ENCODE measurements around the gene LYPD5. TPM values are rescaled to one million over a fixed set of nuclear protein-coding genes. Genes with fewer than 3 reads are reported as not detected.

LYPD5 gene
- total RNA-seq, 4 donors from 2014 or later = 0.51 to 1.9 (median 0.88) TPM

DNA sequence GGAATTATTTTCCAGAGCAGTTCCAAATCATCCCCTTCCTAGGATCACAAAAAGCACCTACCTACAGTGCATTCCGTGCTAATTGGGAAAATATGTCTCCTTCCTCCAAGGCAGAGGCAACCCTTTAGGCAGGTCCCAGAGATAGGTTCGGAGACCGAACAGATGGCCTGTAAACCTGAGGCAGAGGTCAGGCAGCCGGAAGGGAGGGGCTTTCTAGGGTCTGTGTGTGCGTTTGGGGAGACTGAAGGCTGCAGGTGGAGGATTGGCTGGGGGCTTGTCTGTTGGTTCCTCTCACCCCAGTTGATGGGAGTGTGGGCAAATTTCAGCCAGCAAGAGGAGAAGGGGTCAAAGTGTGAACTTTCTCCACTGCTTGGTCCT is 28.5 kb downstream of the LYPD5 start:
- TF ChIP-seq, protein P1, sequence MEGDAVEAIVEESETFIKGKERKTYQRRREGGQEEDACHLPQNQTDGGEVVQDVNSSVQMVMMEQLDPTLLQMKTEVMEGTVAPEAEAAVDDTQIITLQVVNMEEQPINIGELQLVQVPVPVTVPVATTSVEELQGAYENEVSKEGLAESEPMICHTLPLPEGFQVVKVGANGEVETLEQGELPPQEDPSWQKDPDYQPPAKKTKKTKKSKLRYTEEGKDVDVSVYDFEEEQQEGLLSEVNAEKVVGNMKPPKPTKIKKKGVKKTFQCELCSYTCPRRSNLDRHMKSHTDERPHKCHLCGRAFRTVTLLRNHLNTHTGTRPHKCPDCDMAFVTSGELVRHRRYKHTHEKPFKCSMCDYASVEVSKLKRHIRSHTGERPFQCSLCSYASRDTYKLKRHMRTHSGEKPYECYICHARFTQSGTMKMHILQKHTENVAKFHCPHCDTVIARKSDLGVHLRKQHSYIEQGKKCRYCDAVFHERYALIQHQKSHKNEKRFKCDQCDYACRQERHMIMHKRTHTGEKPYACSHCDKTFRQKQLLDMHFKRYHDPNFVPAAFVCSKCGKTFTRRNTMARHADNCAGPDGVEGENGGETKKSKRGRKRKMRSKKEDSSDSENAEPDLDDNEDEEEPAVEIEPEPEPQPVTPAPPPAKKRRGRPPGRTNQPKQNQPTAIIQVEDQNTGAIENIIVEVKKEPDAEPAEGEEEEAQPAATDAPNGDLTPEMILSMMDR (IDR thresholded peaks at IDR 0.05) = no peak
- TF ChIP-seq POLR2A (IDR thresholded peaks at IDR 0.05) = no peak
- H3K4me3 ChIP-seq = no peak overlapping the region
- H3K27me3 ChIP-seq = no peaks in the 10 kb centered on the region
- intact Hi-C loops (cut with DNase I; ENCODE audit: low total_unique reads) = no loop called here
- H3K27ac ChIP-seq = no peak overlapping the region
- peaks cover 0 to 7% of the 10 kb centered on the region in 2 donors for H3K4me1 ChIP-seq
- H3K9me3 ChIP-seq = no peaks in the 10 kb centered on the region
- no peak for DNase-seq
- no peaks in the 10 kb centered on the region for H3K36me3 ChIP-seq

DNA sequence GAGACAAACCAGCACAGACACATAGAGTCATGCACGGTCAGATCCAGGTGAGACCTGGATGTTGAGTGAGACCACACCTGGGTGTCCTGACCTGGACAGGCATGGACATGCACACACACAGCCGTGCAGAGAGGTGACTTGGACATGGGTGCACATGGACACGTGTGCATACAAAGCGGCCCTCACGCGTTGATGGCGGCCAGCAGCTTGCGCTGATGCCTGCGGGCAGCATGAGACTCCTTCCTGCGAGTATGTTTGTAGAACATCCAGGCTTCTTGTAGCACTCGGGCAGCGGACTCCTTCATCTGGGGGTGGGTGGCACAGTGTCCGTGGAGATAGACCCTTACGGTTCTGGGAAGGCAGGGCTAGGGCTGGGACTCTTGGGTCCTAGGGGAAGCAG is 33.0 kb downstream of the LYPD5 start:
- Histone ChIP-seq H3K9me3 (no peaks in the 10 kb centered on the region), H3K4me3 (no peak overlapping the region), H3K27ac (no peak overlapping the region), H3K4me1 (peaks cover 0 to 1% of the 10 kb centered on the region in 2 donors), H3K27me3 (no peaks in the 10 kb centered on the region), H3K36me3 (no peaks in the 10 kb centered on the region)
- DNase-seq = no peak
- intact Hi-C loops (cut with DNase I; ENCODE audit: low total_unique reads) = no loop called here
- no peak for TF ChIP-seq POLR2A (IDR thresholded peaks at IDR 0.05)

DNA sequence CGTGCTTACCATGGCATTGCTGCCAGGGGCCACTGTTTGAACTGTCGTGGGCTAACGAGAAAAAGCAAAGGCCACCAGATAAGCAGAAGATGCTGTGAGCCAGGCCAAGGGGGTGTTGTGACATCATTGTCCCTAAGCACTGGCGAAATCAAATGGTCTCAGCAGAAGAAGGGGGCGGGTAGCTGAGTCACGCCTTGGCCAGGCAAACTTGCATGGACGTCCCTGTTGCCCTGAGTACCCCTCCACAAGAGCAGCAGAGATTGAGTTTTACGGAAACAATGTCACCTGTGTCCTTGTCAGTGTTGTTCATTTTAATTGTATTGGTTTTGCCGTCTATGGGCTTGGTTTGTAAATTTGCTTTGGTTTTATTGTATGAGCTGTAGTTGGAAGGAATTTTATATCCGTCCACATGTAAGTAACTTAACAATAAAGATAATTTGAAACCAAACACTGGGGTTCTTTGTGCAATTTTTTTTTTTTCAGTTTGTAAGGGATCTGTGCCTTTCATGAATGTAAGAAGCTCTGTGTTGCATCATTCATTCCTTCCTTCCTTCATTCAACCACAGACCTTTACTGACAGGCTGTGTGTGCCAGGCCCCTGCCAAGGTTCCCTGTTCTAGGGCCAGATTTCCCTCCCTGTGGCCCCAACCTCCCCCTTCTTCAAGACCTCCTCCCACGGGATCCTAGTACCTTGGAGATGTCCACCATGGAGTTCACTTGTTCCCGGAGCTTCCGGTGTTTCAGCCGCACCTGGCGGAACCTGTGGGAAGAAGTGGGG is 33.8 kb downstream of the LYPD5 start:
- no peak for TF ChIP-seq POLR2A (IDR thresholded peaks at IDR 0.05)
- TF ChIP-seq, protein P1 (IDR thresholded peaks at IDR 0.05) = no peak
- Histone ChIP-seq H3K4me3 (no peak overlapping the region), H3K36me3 (no peaks in the 10 kb centered on the region), H3K27me3 (no peaks in the 10 kb centered on the region), H3K4me1 (no peaks in the 10 kb centered on the region), H3K9me3 (no peaks in the 10 kb centered on the region), H3K27ac (no peak overlapping the region)
- intact Hi-C loops (cut with DNase I; ENCODE audit: low total_unique reads) = no loop called here
- DNase-seq = no peak

DNA sequence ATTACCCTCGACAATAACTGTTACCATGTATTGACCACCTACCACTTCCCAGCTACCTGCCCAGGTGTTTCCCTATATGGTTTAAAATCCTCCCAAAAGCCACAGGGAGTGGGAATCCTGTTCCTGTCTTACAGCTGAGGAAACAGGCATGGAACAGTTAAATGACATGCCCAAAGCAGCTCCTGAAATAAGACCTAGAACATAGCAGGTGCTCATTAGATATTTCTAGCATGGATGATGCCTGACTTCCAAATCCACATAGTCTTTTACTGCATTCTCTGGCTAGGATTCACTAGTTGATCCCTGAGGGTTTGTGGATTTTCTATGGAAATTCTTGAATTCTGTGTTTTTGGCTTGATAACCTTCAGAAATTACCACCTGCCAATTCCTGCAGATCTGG is 34.4 kb downstream of the LYPD5 start:
- intact Hi-C loops (cut with DNase I; ENCODE audit: low total_unique reads) = no loop called here
- Histone ChIP-seq H3K4me1 (no peaks in the 10 kb centered on the region), H3K4me3 (no peak overlapping the region), H3K27me3 (no peaks in the 10 kb centered on the region), H3K27ac (no peak overlapping the region), H3K36me3 (no peaks in the 10 kb centered on the region), H3K9me3 (no peaks in the 10 kb centered on the region)
- DNase-seq = no peak
- no peak for TF ChIP-seq POLR2A (IDR thresholded peaks at IDR 0.05)
- TF ChIP-seq, protein P1 (IDR thresholded peaks at IDR 0.05) = no peak

DNA sequence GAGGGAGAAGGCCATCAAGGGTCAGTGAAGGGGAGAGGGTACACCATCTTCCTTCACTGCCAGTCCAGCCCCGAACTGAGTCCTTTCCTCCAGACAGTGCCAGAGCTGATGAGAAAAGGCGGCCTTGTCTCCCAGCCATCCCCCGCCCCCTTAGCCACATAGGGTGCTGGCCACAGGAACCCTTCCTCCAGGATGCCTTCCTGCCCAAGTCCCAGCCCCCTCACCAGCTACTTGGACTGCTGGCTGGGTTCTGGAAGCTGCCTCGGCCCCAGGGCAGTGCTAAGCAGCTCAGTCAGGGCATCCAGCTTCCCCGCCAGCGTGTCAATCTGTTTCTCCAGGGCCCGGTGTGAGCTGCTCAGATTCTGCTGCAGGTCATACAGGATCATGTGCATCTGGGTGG is 34.9 kb downstream of the LYPD5 start:
- Histone ChIP-seq H3K27ac (no peak overlapping the region), H3K4me3 (no peak overlapping the region), H3K4me1 (no peaks in the 10 kb centered on the region), H3K27me3 (no peaks in the 10 kb centered on the region), H3K9me3 (no peaks in the 10 kb centered on the region), H3K36me3 (no peaks in the 10 kb centered on the region)
- TF ChIP-seq, protein P1 (IDR thresholded peaks at IDR 0.05) = no peak
- TF ChIP-seq POLR2A (IDR thresholded peaks at IDR 0.05) = no peak
- DNase-seq = no peak
- intact Hi-C loops (cut with DNase I; ENCODE audit: low total_unique reads) = no loop called here

DNA sequence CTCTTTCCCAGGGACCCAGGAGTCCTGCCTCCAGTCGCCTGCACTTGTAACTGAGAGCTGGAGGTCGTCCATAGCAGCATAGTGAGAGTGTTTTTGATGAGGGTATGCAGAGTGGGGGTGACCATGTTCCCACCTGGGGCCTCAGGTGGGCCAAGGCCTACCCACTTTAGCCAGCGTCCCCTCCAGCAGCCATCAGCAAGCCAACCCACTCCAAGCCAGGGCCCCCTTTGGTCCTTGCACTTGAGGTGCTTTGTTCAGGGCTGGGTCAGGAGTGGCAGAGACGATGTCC is 35.5 kb downstream of the LYPD5 start:
- Histone ChIP-seq H3K36me3 (no peaks in the 10 kb centered on the region), H3K27ac (no peak overlapping the region), H3K4me1 (no peaks in the 10 kb centered on the region), H3K9me3 (no peaks in the 10 kb centered on the region), H3K4me3 (no peak overlapping the region), H3K27me3 (no peaks in the 10 kb centered on the region)
- no peak for TF ChIP-seq POLR2A (IDR thresholded peaks at IDR 0.05)
- TF ChIP-seq, protein P1 (IDR thresholded peaks at IDR 0.05) = no peak
- DNase-seq = no peak
- intact Hi-C loops (cut with DNase I; ENCODE audit: low total_unique reads) = no loop called here
